H1 (cell line): ENCODE results near the gene MLC1. TPM values are rescaled to one million over a fixed set of nuclear protein-coding genes. Genes with fewer than 3 reads are reported as not detected.

Experiments used
- HDAC6 ChIP-seq: IDR thresholded peaks from one replicate; pipeline ENCODE4 v1.7.1; 2012; ENCODE audit warnings: low read depth, mild to moderate bottlenecking, inconsistent platforms, low read length, moderate library complexity
- JUND ChIP-seq: IDR thresholded peaks from 2 replicates; pipeline ENCODE4 v1.6.1; 2011; ENCODE audit warnings: mild to moderate bottlenecking, improper control_type of control experiment, low read length
- RFX5 ChIP-seq: IDR thresholded peaks from 2 replicates; pipeline ENCODE4 v1.6.1; 2011; ENCODE audit warnings: low read depth, low read length, improper control_type of control experiment, borderline replicate concordance
- TCF12 ChIP-seq: IDR thresholded peaks from 2 replicates; pipeline ENCODE4 v1.6.1; 2011; ENCODE audit warnings: low read depth, mild to moderate bottlenecking, low read length
- TEAD4 ChIP-seq: IDR thresholded peaks from 2 replicates; pipeline ENCODE4 v1.6.1; 2012; ENCODE audit warnings: low read depth, low read length, inconsistent platforms, mixed read lengths
- polyA plus RNA-seq, 7 experiments: library from polyadenylated mRNA; depleted of rRNA in 3 of 7; stranded (reverse) in 5 of 7; unstranded in 2 of 7; fragments of >200 nt in 5 of 7; fragments of 200-250 nt in 2 of 7; gene quantifications; 1 replicate in 5 of 7; 2 replicates in 1 of 7; 4 replicates in 1 of 7; pipeline versions ENCODE4 v1.2.1 to v1.2.3, GENCODE V29; 2011 to 2013; ENCODE audit warnings: missing spikeins in 2 of 7, mixed read lengths in 2 of 7
- total RNA-seq: library from RNA; stranded (reverse); fragmentation: NEBNext Ultra II Directional; extraction: Animal tissue kit (Norgen Biotek cat#: 25700); gene quantifications from 2 replicates; pipeline ENCODE4 v1.2.1, GENCODE V29; 2021
- TF ChIP-seq, protein P1 (sequence below): IDR thresholded peaks from 2 replicates; pipeline ENCODE4 v1.6.1; 2011; ENCODE audit warnings: low read length, improper control_type of control experiment

Gene MLC1
- total and polyA plus RNA-seq, 2 of the 8 experiments (the other 6 are each of a cell fraction or from before 2014, with no cell fraction given): 0.20 TPM; not detected in 1

DNA sequence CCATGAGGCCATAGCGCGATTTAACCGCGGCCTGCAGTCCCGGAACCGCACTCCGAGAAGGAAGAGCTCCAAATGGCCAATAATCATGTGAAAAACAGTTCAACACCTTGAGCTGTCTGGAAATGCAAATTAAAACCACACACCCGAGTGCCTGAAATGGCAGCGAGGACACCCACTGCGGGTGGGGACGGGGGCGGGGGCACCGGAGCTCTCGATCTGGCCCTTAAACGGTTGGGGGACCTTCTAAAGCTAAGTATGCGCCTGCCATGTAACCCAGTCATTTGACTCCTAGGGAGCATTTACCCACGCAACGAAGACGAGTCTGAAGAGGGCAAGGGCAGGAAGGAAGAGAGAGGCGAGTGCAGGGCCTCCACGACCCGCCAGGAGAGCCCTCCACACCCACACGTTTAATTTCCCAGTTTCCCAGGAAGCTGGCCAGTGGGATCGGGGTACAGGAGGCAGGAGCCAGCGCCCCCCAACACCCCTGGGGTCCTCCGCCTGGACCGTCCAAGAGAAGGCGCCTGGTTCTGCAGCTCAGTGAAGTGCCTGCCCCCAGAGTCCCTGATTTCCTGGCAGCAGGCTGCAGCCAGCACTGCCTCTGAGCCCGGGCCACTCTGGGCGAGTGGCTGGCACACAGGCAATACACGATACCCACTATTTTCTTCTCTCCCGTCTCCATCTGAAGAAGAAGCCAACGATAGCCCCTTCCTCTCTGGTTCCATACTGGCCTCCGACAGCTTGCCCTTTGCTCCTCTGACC is 28.8 kb downstream of the MLC1 start (continued):
- TF ChIP-seq TCF12: no peak
- no peak for TF ChIP-seq JUND
- TF ChIP-seq, protein P1, sequence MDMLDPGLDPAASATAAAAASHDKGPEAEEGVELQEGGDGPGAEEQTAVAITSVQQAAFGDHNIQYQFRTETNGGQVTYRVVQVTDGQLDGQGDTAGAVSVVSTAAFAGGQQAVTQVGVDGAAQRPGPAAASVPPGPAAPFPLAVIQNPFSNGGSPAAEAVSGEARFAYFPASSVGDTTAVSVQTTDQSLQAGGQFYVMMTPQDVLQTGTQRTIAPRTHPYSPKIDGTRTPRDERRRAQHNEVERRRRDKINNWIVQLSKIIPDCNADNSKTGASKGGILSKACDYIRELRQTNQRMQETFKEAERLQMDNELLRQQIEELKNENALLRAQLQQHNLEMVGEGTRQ: no peak
- TF ChIP-seq RFX5: no peak
- TF ChIP-seq HDAC6: no peak
- no peak for TF ChIP-seq TEAD4
